GM19395 (cell line): ENCODE data around the gene FAM3C.
"Not testable (repeated sequence)": the region's sequence is repeated elsewhere in the genome, so short reads cannot be mapped to it uniquely, and the experiment has no call there.

Source experiments
- ATAC-seq: cut with Tn5 transposase; IDR thresholded peaks from one replicate; pipeline ENCODE4 v1.9.1; 2021; ENCODE audit warnings: mild to moderate bottlenecking, moderate library complexity; ENCODE audit not compliant: unreplicated experiment

Gene FAM3C

GRCh38 chr7:121395961-121396757 is at the start of gene FAM3C:
TSS of gene FAM3C (minus strand) at chr7:121396308. CDS start at chr7:121382969, 13,339 bp downstream.
- ATAC-seq, result peak; percentile 76

GRCh38 chr7:121442845-121443244 is 46.7 kb upstream of the FAM3C start:
- no peak for ATAC-seq

- ATAC-seq, result no peak
Measured at GRCh38 chr7:121440857-121441503, 44.9 kb upstream of the FAM3C start.

GRCh38 chr7:121438043-121438955 is 42.2 kb upstream of the FAM3C start:
- ATAC-seq, result peak; percentile 53

- ATAC-seq, result no peak
Measured at GRCh38 chr7:121437470-121437869, 41.4 kb upstream of the FAM3C start.

GRCh38 chr7:121436688-121437087 is 40.6 kb upstream of the FAM3C start:
- no peak for ATAC-seq

- no peak for ATAC-seq
Measured at GRCh38 chr7:121436136-121436535, 40.0 kb upstream of the FAM3C start.

GRCh38 chr7:121433775-121434174 is 37.7 kb upstream of the FAM3C start:
- peak; percentile 58 for ATAC-seq

- ATAC-seq, result peak; percentile 78
Measured at GRCh38 chr7:121432486-121432885, 36.4 kb upstream of the FAM3C start.

- no peak for ATAC-seq
Measured at GRCh38 chr7:121431996-121432395, 35.9 kb upstream of the FAM3C start.

- ATAC-seq, result no peak
Measured at GRCh38 chr7:121431389-121431995, 35.4 kb upstream of the FAM3C start.

- no peak for ATAC-seq
Measured at GRCh38 chr7:121430558-121430957, 34.5 kb upstream of the FAM3C start.

GRCh38 chr7:121429798-121430197 is 33.7 kb upstream of the FAM3C start:
- ATAC-seq, result no peak

GRCh38 chr7:121428855-121429489 is 32.9 kb upstream of the FAM3C start:
- ATAC-seq, result no peak

GRCh38 chr7:121421743-121422142 is 25.6 kb upstream of the FAM3C start:
- not testable (repeated sequence) for ATAC-seq

- no peak for ATAC-seq
Measured at GRCh38 chr7:121420976-121421375, 24.9 kb upstream of the FAM3C start.

- no peak for ATAC-seq
Measured at GRCh38 chr7:121419201-121420148, 23.4 kb upstream of the FAM3C start.

- ATAC-seq, result no peak
Measured at GRCh38 chr7:121416533-121416932, 20.4 kb upstream of the FAM3C start.

GRCh38 chr7:121414436-121414835 is 18.3 kb upstream of the FAM3C start:
- ATAC-seq, result no peak
